ENCODE results near the gene TALDO1. TPM values are rescaled to one million over a fixed set of nuclear protein-coding genes. Genes with fewer than 3 reads are reported as not detected.

The TALDO1 gene
- total RNA-seq, 1 experiment from 2014 or later = 266 TPM

GRCh38 chr11:769887-770641 lies 22.8 kb downstream of the TALDO1 start:
- DNase-seq (ENCODE audit: low read depth) = no peak

DNA sequence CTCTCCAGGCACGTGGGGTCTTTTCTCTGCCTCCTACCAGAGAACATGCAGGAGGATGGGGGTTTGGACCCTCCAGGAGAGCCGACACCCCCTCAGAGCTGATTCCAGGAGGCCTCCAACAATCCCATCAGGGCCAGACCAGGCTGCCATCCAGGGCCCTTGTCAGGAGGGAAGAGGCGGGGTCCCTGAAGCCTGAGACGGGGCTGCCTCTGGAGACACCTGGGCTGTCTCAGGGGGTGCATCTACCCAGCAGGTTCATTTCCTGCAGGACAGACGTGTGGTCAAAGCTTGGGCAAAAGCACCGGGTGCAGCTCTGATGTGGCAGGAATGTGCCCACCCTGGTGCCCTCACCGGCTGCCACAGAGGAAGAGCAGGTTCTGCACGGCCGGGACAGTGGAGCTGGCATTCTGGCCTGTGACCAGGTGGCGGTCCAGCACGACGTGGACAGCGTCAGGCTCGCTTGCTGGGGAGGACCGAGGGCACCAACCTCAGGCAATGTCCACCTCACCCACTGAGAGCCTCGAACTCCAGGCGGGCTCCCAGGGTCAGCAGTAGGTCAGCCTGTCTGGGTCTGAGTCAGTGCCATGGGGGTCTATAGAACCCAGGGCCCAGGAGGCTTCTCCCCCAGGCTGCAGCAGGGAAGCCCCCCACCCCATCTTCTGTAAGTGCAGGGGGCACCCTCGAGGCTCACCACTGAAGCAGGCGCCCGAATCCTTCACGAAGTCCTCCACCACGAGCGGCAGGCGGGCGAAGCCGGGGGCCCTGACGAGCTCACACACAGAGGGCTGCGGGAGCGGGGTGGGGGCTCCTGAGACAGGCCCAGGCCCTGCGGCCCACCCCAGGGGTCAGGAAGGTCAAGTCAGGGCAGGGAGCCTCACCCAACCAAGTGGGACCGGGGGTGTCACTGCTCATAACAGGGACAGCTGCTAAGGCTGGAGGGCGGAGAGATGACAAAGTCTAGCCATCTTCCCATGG lies 23.7 kb downstream of the TALDO1 start:
- DNase-seq (ENCODE audit: low read depth) = no peak

DNA sequence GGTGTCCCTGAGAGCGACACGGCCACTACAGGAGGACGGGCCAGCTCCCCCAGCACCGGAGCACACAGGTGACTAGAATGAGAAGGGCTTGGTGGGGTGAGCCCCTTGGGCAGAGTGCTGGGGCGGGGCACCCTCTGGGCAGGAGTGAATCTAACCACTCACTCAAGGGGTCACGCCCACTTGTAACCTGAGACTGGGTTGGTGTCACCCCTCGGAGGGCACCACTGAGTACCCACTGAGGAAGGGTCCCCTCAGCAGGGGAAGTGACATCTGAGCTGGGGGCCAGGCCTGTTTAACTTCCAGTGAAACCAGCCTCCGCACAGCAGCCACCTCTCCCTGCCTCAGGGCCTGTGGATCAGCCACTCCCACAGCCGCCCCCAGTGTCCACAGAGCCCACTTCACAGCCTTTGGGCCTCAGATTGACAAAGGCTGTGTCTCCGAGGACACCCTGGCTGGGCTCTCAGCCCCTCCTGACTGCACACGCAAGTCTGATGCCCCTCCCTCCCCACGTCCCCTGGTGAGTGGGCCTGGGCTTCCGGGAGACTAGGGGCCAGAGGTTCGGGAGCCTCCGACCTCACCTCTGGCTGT lies 24.4 kb downstream of the TALDO1 start:
- no peak for DNase-seq (ENCODE audit: low read depth)

- DNase-seq (ENCODE audit: low read depth) = no peak
Measured at GRCh38 chr11:772429-773390, 25.4 kb downstream of the TALDO1 start.

DNA sequence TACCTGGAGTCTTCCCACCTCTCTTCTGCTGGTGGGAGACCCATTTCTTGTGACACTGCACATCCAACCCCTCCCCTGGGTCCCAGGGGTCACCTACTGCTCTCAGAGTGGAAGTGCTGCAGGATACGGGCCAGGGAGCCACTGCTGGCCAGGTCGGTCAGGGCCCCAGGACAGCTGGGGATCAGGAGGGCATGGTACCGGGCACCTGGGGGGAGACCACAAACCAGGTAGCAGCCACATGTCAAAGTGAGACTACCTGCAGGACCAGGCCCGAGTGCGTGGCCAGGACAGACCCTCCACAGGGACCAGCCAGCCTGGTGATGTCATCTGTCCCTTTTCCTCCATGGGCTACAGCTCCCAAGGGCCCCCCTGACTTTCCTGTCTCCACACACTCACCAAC lies 26.2 kb downstream of the TALDO1 start:
- DNase-seq (ENCODE audit: low read depth) = no peak

- DNase-seq (ENCODE audit: low read depth) = no peak
Measured at GRCh38 chr11:773830-774229, 26.6 kb downstream of the TALDO1 start.

DNA sequence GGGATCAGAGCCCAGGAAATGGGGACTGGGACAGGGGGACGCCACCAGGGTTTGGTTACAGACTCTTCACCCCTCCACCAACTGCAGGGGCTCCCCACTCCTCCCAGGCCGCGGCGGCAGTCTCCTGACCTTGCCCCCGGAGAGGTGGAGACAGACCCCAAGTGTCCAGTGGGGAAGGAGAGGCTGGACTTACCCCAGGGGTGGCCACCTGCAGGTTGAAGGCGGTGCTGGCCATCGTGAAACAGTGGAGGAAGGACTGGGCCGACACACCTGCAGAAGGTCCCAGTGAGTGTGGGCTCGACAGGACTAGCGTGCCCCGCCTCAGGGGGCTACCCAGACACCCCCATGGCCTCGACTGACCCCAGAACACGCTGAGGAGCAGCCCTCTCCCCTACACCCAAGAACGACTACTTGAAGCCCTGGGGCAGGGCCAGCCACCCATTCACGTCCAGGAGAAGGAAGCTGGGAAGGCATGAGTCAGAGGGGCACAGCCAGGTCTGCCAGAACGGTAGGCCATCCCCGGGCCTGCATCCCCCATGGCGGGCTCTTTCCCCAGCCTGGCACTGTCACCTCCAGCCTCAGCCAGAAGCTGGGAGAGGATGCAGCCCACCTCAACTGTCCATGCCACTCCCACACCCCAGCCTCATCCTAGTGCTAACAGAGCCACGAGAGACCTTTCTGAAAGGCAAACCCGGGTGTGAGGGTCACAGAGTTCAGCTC lies 27.8 kb downstream of the TALDO1 start:
- peak; percentile 53 for DNase-seq (ENCODE audit: low read depth)

DNA sequence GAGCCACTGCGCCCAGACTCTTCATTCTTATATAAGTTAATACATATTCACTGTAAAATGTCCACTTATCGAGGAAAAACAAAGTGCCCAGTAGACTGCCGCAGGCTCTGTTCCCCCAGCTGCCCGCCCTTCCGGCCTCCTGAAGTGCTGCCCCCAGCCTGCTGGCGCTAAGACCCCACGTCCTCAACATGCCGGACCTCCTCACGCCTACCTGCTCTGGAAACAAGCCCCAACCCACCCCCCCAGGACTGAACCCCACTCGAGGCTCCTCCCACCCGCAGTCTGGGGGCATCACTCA lies 28.9 kb downstream of the TALDO1 start:
- DNase-seq (ENCODE audit: low read depth) = no peak

DNA sequence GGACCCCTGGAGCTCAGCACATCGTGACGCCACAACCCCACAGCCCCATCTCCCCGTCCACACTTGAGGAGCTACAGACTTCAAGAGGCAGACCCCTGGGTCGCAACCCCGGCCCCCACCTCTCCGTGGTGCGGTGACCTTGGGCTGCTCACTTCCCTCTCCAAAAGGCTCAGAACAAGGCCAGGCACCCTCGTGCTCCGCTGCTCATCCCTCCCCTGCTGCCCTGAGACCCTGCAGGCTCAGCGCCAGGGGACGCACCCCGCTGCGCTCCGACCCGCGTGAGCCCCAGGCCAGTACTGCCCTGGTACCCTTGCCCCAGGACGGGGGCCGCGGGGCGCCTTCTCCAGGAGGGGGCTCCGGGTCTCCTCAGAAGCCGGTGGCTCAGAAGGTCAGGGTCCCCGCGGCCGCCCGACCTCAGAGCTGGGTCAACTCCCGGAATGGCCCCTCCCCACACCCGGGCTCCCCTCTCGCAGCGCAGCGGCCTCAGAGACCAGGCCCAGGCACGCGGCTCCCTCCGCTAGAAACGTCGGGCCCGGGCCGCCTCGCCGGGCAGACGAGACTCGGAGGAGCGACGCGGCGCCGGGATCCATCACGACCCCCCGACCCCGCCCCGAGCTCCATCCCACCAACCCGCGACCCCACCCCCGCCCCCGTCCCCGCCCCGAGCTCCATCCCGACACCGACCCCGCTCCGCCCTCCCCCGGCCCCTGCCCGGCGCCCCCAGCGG lies 29.5 kb downstream of the TALDO1 start:
- DNase-seq (ENCODE audit: low read depth) = peak; percentile 34

DNA sequence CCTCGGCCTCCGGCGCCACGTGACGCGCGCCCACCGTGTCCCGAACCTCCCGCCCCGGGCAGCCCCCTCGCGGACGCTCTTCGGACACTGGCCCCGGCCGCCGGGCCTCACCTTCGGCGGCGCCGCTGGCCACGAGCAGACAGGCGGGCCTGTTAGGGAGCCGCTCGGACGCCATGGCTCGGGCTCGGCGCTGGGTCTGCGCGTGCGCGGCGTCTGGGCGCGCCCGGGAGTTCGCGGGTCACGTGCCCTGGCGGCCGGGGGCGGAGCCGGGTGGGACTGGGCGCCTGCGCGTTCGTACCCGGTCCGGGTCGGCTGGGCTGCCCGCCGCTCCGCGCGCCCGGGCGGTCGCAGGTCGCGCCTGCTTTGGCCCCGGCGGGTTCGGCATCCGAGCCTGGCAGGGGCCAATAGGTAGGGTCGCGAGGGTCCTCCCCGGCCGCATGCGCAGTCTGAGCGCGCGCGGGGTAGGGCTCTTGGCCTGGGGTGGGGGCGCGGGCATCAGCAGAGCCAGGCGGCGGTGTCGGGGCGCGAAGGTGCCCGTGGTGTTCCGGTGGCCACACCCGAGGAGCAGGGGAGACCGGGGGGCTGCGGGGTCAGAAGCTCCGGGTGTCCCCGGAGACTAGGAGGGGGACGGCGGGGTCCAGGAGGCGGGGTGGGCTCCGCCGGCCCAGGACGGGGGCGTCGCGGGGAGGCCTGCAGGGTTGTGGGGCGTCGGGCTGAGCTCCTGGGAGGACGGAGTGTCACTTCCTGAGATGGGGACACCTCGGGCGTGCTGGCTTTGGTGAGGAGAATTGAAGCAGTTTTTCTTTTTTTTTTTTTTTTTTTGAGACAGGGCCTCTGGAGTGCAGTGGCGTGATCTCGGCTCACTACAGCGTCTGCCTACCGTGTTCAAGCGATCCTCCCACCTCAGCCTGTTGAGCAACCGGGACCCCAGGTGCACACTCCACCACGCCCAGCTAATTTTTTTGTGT lies 30.3 kb downstream of the TALDO1 start, which contains the start of gene GATD1:
TSS of gene GATD1 (minus strand) at position 200 of the 968 bp plus-strand sequence. CDS start at position 175, 25 bp downstream.
- DNase-seq (ENCODE audit: low read depth) = peak; percentile 75

- DNase-seq (ENCODE audit: low read depth) = no peak
Measured at GRCh38 chr11:778976-779954, 32.0 kb downstream of the TALDO1 start.

GRCh38 chr11:779955-780532 lies 32.8 kb downstream of the TALDO1 start:
- DNase-seq (ENCODE audit: low read depth) = no peak

- DNase-seq (ENCODE audit: low read depth) = no peak
Measured at GRCh38 chr11:782264-783174, 35.3 kb downstream of the TALDO1 start.

- no peak for DNase-seq (ENCODE audit: low read depth)
Measured at GRCh38 chr11:783581-784015, 36.3 kb downstream of the TALDO1 start.
